SK-MEL-5 (cell line): ENCODE data around the gene QSOX1. TPM values are rescaled to one million over a fixed set of nuclear protein-coding genes. Genes with fewer than 3 reads are reported as not detected.

ENCODE experiments used
- DNase-seq: peaks from one replicate; pipeline ENCODE4 v3.0.0-alpha.2; 2016; ENCODE audit warnings: low read depth, low spot score
- in situ Hi-C: cut with HindIII; loops from 2 replicates; pipeline ENCODE4 v1.10.0; 2016; ENCODE audit warnings: low sequenced_read_pairs, high pct_unique_total_duplicates, low pct_unique_long_range_greater_than_20kb
- total RNA-seq: library from RNA; depleted of rRNA; stranded (reverse); fragments of >200 nt; shearing (Covaris generic); gene quantifications from 2 replicates; pipeline ENCODE4 v1.2.3, GENCODE V29; 2014

The QSOX1 gene
- total RNA-seq, 1 experiment from 2014 or later = 66.9 TPM

DNA sequence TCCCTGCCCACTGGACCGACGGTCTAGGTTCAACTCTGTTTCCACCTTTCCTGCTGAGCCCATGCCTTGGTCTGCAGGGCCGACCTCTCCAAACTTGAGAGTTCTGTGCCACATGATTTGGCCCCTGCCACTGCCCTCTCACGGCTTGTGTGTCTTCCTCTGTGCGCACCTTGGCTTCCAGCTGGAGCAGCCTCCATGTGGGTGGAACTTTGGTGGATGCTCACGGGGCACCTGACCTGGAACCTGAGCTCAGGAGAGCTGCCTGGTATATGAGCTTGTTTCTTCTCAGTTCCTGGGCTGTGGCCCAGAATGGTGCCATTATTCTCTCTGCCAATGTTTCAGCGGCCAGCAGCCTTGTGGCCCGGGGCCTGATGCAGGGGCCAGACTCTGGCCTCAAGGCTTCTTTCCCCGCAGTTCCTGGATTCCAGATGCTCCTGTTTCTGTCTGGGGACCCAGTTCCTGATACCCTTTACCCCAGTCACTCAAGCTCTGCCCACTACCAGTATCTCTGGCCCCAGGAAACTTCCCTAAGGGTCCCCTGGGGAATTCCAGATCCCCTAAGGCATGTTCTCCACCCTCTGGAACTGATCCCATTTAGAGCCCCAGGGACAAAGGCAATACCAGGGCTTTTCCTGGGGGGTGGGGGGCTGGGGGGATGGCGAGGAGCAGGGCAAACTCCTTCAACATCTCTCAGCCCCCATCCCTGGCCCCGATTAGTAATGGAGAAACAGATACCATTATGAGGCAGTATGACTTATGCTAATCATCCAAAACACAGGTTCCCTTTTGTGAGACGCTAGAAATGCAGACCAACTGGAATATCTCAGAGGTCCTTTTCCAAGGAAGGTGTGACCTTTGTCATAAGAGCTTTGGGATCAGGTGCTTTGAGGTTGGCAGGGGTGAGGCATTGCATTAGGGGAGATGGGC lies 11.1 kb downstream of the QSOX1 start:
- DNase-seq = no peak
- in situ Hi-C loops = no loop called here

GRCh38 chr1:180166436-180166800 lies 11.7 kb downstream of the QSOX1 start:
- in situ Hi-C loops = no loop called here

DNA sequence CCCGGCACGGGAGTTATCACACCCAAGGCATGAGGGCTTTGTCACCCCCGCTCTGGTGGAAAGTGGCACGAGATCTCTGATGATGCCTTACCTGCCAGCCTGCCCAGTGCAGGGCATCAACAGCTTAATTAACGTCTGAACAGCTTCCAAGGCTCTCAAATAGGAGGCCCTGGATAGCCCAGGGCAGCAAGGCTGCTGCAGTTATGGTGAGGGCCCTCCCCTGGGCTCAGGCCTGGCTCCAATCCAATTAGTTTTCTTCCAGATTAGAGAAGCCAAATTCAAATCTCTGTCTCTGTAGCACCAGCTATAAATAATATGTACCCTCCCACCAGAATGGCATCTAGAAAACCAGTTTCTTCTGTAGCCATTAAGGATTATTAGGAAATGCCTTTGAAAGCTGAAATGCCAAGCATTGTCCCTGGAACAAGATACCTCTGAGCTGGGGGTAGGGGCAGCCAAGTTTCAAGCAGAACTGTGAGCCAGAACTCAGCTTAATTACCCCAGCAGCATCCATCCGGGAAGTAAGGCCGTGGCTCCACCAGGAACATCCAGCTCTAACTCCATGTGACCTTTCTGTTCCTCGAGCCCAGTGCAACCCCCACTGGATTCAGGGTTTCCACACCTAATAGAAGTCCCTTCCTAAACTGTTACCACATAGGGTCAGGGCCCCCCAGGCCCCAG lies 12.5 kb downstream of the QSOX1 start:
- in situ Hi-C loops = no loop called here
- no peak for DNase-seq

More at GRCh38 chr1:180166436-180166800, 11.7 kb downstream of the QSOX1 start:
- no peak for DNase-seq

DNA sequence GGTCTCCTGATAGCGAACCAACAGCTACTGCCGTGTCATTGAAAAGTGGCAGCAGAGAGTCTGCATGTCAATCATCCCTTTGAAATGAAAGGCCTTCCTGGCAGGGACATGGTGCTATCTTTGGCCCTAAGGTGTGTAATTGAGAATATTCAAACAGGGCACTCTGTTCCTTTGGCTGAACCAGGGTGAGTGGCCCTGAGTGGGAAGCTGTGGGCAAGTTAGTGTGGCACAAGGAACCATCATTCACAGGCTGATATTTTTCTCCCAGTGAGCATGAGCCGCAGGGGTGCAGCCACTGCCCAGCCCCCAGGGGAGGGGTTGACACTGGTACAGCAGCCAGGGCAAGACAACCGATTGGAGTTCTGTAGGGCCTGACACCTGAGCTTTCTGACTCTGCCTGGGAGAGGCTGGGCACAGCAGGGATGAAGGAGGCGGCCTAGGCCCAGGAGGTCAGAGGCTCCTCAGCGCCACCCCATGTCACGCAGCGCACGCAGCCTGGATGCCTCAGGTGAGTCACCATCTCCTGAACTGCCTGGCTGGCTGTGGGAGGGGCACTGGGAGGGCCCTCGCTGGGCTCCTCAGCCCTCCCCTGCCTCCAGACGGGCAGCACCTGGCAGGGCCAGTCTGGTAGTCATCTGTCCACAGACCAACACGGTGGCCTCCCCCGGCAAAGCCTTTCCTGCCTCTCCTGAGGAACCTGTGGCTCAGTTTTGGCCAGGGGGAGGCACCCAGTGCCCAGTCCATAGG lies 13.2 kb downstream of the QSOX1 start:
- no peak for DNase-seq
- in situ Hi-C loops = no loop called here

DNA sequence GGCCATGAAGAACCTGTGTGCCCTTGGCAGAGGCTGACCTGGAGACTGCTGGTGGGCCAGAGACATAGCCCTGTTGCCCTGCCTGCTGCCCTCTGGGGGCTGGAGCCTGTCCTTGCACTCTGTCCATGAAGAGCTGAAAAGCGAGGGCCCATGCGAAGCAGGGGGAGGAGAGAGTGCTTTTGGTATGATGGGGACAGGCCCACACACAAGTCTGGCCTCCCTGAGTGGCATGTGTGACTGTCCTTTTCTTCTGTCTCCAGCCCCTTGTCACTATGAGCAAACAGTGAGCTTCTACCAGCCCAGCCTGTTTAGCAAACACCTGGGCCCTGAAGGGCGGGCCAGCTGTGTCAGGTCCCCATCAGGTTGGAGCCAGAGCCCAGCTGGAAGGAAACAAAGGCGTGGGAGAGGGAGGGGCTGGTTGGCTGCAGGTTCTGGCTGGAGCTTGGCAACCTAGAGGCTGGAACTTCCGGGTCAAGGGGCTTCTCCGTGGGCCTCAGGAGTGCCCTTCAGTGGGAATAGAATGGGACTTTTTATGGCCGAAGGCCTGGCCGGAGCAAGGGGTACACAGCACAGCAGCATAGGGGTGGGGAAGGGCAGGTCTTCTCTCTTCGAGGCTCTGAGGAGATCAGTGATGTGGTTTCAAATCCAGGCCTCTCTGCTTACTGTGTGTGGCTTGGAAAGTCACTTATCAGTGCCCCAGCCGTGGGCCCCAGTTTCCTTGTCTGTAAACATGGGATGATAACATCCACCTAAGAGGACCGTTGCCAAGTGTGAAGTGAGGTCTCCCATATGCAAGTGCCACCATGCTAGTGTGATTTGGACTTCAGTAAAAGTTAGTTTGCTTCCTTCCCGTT lies 14.3 kb downstream of the QSOX1 start:
- DNase-seq = peak; percentile 79
- in situ Hi-C loops = no loop called here

GRCh38 chr1:180169640-180170195 lies 15.0 kb downstream of the QSOX1 start:
- in situ Hi-C loops = no loop called here
- no peak for DNase-seq

DNA sequence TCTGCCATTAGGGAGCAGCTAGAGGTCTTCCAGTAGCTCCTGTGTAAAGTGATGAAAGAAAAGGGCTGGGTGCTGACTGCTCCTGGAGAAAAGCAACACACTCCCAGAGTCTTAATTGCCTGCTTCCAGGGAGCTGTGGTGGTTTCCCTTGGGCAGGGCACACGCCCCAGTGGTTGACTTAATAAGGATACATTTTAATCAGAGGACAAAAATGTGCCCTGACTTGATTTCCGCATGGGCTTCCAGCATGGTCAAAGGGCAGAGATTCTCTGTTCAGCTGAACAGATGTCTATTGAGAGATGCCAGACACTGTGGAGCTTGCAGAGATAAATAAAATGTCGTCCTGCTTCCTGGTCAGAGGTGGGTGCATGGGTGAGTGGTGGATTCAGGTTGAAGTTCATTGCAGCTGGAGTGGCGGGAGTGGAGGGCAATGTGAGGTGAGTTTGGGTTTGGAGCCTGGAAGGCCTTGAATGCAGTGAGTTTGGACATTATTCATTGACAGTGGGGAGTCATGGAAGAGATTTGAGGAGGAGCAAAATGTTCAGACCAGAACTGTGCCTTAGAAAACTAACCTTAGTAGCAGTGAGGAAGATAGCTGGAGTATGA lies 16.0 kb downstream of the QSOX1 start:
- DNase-seq = no peak
- in situ Hi-C loops = no loop called here

- in situ Hi-C loops = no loop called here
Observed at GRCh38 chr1:180171691-180172090, 17.0 kb downstream of the QSOX1 start.

GRCh38 chr1:180173451-180173850 lies 18.8 kb downstream of the QSOX1 start:
- DNase-seq = no peak
- in situ Hi-C loops = no loop called here

More at GRCh38 chr1:180171691-180172090, 17.0 kb downstream of the QSOX1 start:
- no peak for DNase-seq

GRCh38 chr1:180173952-180174351 lies 19.3 kb downstream of the QSOX1 start:
- in situ Hi-C loops = no loop called here
- DNase-seq = no peak

DNA sequence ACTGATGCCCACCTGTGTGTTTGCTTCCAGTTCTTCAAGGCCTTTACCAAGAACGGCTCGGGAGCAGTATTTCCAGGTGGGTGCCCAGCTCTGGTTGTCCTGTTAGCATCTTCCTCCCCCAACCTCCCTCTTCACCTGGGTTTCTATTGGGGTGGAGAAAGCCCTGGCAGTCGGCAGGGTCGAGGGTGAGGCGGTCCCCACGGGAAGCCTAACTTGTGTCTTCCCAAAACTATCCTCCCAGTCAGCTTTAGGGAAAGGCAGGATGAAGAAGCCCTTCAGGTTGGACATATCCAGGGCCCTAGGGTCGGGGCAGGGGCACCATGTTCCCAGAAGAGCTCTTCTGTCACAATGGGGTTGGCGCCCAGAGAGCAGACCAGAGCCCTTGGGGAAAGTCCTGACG lies 20.6 kb downstream of the QSOX1 start:
- DNase-seq = no peak
- in situ Hi-C loops = no loop called here

- in situ Hi-C loops = no loop called here
- DNase-seq = no peak
Observed at GRCh38 chr1:180175806-180176205, 21.1 kb downstream of the QSOX1 start.

DNA sequence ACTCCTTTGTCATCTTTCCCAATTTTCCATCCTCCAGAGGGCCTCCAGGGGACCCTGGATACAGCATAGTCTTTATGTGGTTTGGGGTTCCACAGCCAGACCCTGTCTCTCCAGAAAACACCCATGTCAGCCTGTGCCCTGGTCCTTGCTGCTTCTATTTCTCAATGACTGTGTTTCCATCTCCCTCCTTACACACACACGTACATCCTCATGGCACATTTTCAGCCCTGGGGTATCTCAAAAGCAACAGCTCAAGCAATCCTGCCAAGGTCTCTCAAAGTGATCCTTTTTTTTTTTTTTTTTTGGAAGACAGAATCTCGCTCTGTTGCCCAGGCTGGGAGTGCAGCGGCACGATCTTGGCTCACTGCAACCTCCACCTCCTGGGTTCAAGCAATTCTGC lies 22.3 kb downstream of the QSOX1 start:
- DNase-seq = no peak
- in situ Hi-C loops = no loop called here

- no peak for DNase-seq
- in situ Hi-C loops = no loop called here
Observed at GRCh38 chr1:180177931-180178330, 23.3 kb downstream of the QSOX1 start.

DNA sequence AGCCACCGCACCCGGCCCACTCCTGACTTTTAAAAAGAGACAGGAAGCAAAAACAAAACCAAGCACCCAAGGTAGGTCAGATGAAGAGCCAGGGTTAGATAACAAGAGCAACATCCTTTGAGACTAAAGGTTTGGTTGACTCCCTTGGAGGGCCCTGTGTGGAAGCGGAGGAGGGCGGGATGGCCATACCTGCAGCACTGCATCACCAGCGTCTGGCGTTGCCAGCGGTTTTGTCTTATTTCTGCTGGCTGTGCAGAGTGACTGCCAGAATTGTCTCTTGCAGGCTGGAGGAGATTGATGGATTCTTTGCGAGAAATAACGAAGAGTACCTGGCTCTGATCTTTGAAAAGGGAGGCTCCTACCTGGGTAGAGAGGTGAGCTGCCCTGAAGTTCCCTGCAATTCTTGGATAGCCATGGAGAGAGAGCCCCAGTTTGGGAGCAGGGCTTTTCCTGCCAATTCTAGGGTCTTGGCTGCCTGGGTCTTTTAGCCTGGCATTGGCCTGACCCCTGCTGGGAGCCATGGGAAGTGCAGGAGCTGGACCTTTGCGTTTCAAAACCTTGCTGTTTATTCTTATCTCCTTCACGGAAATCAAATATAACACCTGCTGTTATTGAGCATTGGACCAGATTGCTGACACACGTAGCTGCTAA lies 24.0 kb downstream of the QSOX1 start:
- peak; percentile 59 for DNase-seq
- in situ Hi-C loops = no loop called here

DNA sequence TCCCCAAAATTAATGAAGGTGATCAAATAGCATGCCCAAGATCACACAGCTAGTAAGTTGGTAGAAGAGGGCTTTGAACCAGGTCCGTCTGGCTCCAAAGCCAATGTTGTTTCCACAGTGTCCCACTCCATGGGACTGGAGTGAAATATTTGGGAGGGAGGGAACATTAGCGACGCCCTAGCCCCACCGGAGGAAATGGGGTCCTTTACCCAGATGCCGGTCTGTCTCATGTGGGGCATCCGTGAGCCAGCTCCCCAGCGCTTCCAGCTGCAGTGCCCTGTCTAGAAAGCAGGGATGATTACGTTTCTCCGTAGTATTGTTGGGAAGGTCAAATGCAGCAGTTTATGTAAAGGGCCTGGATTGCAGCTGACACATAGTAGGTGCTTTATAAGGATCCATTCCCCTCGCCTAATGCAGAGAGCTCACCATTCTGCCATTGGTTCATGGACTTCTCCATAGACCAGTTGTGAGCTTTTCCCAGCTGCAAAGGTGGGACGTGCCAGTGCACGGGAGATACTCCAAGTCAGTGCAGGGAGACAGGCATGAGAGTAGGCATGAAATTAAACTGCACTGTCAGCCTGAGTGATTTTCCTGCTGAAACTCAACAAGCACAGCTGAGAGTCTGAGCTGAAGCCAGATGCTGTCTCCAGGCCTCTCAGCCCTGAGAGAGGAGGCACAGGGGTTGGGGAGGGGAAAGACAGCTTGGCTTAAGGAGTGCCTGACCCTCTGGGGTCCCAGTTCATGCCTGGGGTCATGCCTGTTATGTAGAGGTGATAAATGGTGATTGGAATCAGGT lies 24.7 kb downstream of the QSOX1 start:
- in situ Hi-C loops = no loop called here
- no peak for DNase-seq
